ENCODE results near the gene SNPH. TPM values are rescaled to one million over a fixed set of nuclear protein-coding genes. Genes with fewer than 3 reads are reported as not detected.

SNPH gene
- total and polyA plus RNA-seq, 8 donors, result 1.1 to 4.3 (median 2.5) TPM

DNA sequence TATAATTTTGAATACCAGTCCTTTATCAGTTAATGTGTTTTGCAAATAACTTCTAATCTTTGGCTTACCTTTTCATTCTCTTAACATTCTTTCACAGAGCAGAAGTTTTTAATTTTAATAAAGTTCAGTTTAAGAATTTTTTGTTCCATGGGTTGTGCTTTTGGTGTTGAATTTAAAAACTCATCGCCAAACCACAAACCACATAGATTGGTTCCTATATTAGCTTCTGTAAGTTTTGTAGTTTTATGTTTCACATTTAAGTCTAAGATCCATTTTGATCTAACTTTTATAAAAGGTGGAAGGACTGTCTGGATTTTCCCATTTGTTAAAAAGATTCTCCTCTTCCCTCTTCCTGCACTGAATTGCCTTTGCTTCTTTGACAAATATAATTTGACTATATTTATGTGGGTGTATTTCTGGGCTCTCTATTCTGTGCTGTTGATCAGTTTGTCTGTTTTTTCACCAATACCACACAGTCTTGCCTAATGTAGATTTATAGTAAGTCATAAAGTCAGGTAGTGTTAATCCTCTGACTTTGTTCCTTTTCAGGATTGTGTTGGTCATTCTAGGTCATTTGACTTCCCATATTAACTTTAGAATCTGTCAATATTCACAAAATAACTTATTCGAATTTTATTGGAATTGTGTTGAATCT lies 80.3 kb downstream of the SNPH start:
- no peak for TF ChIP-seq CTCF (IDR thresholded peaks at IDR 0.05)
- no peaks in the 10 kb centered on the region for H3K4me1 ChIP-seq
- intact Hi-C loops (cut with DNase I), result no loop called here
- 88 to 93% methylated on average over 2 of the region's 2 CpGs for WGBS, 2 donors
- no peaks in the 10 kb centered on the region for H3K9me3 ChIP-seq
- H3K27ac ChIP-seq, result no peak overlapping the region
- ATAC-seq, result no peak
- no peak for FAIRE-seq
- no peak for DNase-seq
- H3K27me3 ChIP-seq, result no peaks in the 10 kb centered on the region
- H3K36me3 ChIP-seq, result peaks cover 0 to 2% (median 0%) of the 10 kb centered on the region in 3 donors
- H3K4me3 ChIP-seq, result no peak overlapping the region

DNA sequence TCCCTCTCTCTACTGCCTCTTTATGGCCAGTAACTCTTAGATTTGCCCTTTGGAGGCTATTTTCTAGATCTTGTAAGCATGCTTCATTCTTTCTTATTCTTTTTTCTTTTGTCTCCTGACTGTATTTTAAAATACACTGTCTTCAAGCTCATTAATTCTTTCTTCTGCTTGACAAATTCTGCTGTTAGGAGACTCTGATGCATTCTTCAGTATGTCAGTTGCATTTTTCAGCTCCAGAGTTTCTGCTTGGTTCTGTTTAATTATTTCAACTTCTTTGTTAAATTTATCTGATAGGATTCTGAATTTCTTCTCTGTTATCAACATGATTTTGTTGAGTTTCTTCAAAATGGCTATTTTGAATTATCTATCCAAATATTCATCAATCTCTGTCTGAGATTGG lies 87.9 kb downstream of the SNPH start:
- H3K4me1 ChIP-seq, result no peaks in the 10 kb centered on the region
- intact Hi-C loops (cut with DNase I), result no loop called here
- FAIRE-seq (no peak), ATAC-seq (no peak), DNase-seq (no peak)
- H3K27me3 ChIP-seq, result no peaks in the 10 kb centered on the region
- no peaks in the 10 kb centered on the region for H3K9me3 ChIP-seq
- H3K27ac ChIP-seq, result no peak overlapping the region
- H3K4me3 ChIP-seq, result no peak overlapping the region
- no peak for TF ChIP-seq CTCF (IDR thresholded peaks at IDR 0.05)
- H3K36me3 ChIP-seq, result no peaks in the 10 kb centered on the region

DNA sequence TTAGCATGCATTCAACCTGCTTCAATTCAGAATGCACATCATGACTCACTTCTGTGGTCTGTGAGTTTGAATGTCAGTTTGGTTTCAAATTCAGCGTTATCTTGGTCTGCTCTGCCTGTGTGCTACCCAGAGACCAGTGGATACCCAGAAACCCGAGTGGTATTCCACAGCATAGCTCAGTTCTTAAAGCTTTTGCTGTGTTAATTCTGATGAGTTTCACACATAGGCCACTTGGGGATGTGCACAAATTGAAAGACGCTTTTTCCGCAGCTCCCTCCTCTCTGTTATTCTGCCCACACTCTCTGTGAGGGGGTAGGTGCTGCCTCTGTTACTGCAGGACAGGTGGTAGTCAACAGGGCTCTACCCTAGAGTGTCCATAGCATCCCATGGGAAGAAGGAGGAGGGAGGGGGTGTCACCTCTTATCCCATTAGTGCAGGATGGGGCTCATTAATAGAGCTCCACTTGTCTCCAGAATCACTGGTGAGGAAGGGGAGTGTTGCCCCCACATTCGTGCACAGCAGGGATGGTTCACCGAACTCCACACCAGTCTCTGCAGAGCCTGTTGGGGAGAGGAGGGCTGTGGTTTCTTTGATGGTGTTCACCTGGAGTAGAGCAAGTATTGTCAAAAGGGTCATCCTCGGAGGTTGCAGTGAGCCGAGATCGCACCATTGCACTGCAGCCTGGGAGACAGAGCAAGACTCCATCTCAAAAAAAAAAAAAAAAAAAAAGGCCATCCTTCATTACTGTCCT lies 92.0 kb downstream of the SNPH start:
- H3K4me3 ChIP-seq, result no peak overlapping the region
- no peaks in the 10 kb centered on the region for H3K27me3 ChIP-seq
- FAIRE-seq (no peak), DNase-seq (no peak), ATAC-seq (no peak)
- no peak for TF ChIP-seq CTCF (IDR thresholded peaks at IDR 0.05)
- H3K9me3 ChIP-seq, result no peaks in the 10 kb centered on the region
- 94 to 95% methylated on average over 9 of the region's 9 CpGs for WGBS, 2 donors
- H3K27ac ChIP-seq, result no peak overlapping the region
- no peaks in the 10 kb centered on the region for H3K4me1 ChIP-seq
- H3K36me3 ChIP-seq, result peaks cover 0 to 3% (median 0%) of the 10 kb centered on the region in 3 donors
- intact Hi-C loops (cut with DNase I), result no loop called here

Other genes with a start within 250 kb of the SNPH start
- gene PSMF1, start 147.7 kb upstream of the SNPH start, total RNA-seq, result 100 to 1,000 TPM in 1 of 6 donors, 10 to 100 TPM in 5; 71.9 to 114 (median 84.1) TPM
- 10 to 100 TPM; 17.8 to 43.4 TPM for gene PSMF1, start 147.7 kb upstream of the SNPH start, polyA plus RNA-seq
- 1 to 10 TPM in 1 of 6 donors, under 1 TPM in 5; 0.22 to 1.6 (median 0.59) TPM for gene TMEM74B, start 81.3 kb upstream of the SNPH start, total RNA-seq
- 10 to 100 TPM in 1 of 2 donors, 1 to 10 TPM in 1; 4.4 to 15.3 TPM for gene TMEM74B, start 81.3 kb upstream of the SNPH start, polyA plus RNA-seq
- under 1 TPM in 3 of 6 donors, not detected in 3; 0.13 to 0.18 (median 0.14) TPM for gene C20orf202, start 62.8 kb upstream of the SNPH start, total RNA-seq
- under 1 TPM in 1 of 2 donors, not detected in 1; 0.23 TPM for gene C20orf202, start 62.8 kb upstream of the SNPH start, polyA plus RNA-seq
- gene RAD21L1, start 40.2 kb upstream of the SNPH start, total RNA-seq, result not detected
- gene RAD21L1, start 40.2 kb upstream of the SNPH start, polyA plus RNA-seq, result not detected
- gene SDCBP2, start 62.8 kb downstream of the SNPH start, total RNA-seq, result 10 to 100 TPM in 3 of 6 donors, 1 to 10 TPM in 3; 4.7 to 14.8 (median 9.3) TPM
- 10 to 100 TPM; 13.8 to 23.8 TPM for gene SDCBP2, start 62.8 kb downstream of the SNPH start, polyA plus RNA-seq
- 100 to 1,000 TPM in 1 of 6 donors, 10 to 100 TPM in 5; 40.2 to 104 (median 67.3) TPM for gene FKBP1A, start 126.8 kb downstream of the SNPH start, total RNA-seq
- gene FKBP1A, start 126.8 kb downstream of the SNPH start, polyA plus RNA-seq, result 10 to 100 TPM; 62.1 to 86.7 TPM
- 10 to 100 TPM; 27.0 to 43.8 (median 34.3) TPM for gene NSFL1C, start 200.6 kb downstream of the SNPH start, total RNA-seq
- gene NSFL1C, start 200.6 kb downstream of the SNPH start, polyA plus RNA-seq, result 10 to 100 TPM; 23.7 to 32.1 TPM
- 1 to 10 TPM in 3 of 6 donors, under 1 TPM in 3; 0.09 to 3.4 (median 0.74) TPM for gene SIRPB2, start 225.1 kb downstream of the SNPH start, total RNA-seq
- gene SIRPB2, start 225.1 kb downstream of the SNPH start, polyA plus RNA-seq, result under 1 TPM; 0.21 to 0.80 TPM